ENCODE results near the gene DICER1.

The DICER1 gene

DNA sequence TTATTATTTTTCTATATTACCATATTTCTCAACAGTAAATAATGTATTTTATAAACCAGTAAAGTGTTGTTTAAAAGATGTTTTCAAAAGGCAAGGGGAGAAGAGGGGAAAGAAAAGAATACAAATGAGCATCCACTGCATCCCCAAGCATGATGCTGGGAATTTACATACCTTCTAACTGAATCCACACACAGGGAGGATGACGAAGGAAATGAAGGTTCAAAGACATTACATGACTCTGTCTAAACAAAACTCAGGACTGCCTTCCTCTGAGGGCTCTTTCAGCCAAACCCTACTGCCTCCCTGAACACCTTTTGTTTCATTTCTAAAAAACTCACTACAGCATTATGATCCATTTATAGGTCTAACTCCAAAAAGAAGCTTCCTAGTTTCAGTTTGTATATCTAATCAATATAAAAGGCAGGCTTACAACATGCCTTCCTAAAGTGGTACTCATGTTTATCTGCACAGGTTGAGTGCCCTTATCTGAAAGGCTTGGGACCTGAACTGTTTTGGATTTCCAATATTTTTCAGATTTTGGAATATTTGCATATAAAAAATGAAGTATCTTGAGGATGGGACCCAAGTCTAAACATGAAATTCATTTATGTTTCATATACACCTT, 30.3 kb downstream of the DICER1 start:
- DNase-seq (ENCODE audit: low read depth in 1 of 2, low spot score in 1 of 2) = no peak

DNA sequence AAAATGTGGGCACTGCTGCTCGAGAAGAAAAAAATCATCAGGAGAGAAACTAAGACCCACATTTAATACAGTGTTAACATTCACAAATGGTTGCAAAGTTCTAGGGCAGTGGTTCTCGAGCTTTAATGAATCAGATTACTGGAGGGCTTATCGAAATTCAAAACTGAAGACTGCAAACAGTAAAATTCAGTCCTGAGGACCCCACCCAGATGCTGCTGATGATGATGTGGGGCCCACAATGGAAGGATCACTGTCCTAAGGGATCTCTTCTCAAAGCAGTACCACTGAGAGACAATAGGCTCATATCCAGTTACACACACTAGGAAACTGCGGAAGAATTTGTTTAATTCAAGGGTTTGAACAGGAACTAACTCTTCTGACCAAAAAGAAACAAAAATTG, 31.4 kb downstream of the DICER1 start:
- DNase-seq (ENCODE audit: low read depth in 1 of 2, low spot score in 1 of 2) = no peak

DNA sequence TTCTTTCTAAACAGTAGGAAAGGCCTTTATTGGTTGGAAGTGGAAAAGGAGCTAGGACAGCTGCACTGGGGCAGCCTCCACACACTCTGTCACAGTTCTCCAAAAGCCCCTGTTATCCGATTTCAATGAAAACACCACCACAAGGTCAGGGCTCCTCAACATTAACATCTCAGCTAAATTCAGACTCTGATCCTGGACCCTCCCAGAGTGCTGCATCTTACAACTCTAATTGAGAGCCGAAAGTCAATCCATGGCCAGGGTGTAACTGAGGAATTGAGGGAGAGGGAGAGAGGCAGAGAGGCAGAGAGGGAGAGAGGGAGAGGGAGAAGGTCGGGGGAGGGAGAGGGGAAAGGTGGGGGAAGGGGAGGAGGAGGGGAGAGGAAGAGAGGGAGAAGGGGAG, 32.1 kb downstream of the DICER1 start:
- DNase-seq (ENCODE audit: low read depth in 1 of 2, low spot score in 1 of 2) = no peak

DNA sequence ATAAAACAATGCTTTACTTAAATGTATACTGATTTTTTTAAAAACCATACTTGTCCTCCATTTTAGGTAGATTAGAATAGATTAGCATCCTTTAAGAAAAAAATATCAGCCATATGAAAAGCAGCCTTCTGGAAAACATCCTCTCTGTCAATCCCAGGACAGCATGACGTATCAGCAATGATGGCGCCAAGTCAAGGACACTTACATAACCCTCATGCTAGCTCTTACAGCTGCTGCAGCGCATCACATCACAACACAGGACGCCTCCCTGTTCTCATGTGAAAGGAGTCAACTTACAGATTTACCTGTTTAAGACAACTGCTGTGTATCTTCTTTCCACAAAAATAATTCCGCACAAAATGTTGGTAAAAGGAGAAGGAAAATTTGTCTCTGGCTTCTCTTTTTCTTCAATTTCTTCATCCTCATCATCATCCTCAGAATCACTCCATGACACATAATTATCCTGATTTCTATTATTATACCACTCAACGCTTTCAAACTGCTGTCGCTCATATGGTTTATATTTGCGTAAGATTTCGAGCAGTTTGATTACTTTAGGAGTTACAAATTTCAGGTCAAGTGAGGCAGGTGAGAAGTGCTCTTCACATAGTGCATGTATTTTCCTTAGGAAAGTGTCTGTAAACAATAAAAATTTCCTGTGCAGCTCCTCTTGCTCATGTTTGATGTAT, 33.3 kb downstream of the DICER1 start:
- no peak for DNase-seq (ENCODE audit: low read depth in 1 of 2, low spot score in 1 of 2)

DNA sequence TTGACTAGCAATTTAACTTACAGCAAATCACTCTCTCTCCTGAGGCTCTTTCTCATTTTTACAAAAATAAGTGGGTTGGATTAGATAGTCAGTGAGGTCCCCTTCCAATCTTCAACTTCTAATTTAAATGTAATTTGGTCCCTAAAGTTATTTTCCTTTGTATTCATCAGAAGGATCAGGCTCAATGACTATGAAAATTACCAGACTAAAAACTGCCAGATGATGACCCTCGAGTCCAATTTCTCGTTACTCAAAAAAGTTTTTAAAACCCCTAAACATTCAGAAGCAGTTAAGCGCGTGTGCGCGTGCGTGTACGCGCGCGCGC, 34.7 kb downstream of the DICER1 start:
- no peak for DNase-seq (ENCODE audit: low read depth in 1 of 2, low spot score in 1 of 2)

DNA sequence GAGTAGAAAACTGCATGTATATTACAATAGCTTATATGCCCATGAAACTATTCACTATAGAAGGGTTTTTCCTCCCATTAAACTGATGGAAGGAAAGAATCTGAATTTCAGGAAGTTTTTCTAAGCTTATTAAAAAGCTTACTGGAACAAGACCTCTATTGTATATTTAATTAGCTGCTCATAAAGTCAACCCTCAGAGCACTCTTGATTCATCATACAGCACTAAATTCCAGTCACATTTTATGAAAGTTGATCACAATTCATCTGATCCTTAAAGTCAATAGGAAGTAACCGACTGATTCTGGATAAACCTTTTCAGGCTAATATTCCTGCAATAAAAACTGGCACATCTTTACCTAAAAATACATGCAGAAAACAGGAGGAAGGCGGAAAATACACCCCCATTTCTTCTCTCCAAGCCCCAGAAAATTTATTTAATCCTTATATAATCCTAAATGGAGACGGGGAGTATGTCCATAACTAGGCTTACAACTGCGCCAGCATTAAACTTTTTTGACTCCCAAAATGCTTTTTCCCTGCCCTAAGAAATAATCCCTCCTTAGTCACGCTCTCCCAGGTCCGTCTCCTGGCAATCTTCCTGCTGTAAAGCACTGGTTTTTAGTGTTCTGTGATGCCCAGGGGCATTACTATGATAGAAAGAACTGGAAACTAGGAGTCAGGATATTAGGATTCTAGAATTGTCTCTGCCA, 35.3 kb downstream of the DICER1 start:
- DNase-seq (ENCODE audit: low read depth in 1 of 2, low spot score in 1 of 2) = no peak

DNA sequence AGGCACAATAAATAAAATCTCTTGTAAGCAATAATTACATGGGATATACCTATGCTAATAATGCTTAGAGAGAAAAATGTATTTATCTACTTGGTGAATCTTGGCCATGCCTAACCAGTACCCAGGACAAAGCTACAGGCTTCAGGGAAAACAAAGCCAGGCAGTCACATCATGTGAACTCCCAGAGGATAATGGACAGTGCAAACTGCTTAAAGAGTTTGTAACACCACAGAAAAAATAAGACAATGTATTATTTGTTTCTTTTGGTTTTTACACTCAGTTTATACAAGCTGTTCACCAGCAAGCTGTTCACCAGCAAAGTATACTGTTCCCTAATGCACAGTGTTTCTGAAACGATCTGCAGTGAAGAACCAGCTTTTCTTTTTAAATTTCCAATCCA, 38.0 kb downstream of the DICER1 start:
- no peak for DNase-seq (ENCODE audit: low read depth in 1 of 2, low spot score in 1 of 2)

DNA sequence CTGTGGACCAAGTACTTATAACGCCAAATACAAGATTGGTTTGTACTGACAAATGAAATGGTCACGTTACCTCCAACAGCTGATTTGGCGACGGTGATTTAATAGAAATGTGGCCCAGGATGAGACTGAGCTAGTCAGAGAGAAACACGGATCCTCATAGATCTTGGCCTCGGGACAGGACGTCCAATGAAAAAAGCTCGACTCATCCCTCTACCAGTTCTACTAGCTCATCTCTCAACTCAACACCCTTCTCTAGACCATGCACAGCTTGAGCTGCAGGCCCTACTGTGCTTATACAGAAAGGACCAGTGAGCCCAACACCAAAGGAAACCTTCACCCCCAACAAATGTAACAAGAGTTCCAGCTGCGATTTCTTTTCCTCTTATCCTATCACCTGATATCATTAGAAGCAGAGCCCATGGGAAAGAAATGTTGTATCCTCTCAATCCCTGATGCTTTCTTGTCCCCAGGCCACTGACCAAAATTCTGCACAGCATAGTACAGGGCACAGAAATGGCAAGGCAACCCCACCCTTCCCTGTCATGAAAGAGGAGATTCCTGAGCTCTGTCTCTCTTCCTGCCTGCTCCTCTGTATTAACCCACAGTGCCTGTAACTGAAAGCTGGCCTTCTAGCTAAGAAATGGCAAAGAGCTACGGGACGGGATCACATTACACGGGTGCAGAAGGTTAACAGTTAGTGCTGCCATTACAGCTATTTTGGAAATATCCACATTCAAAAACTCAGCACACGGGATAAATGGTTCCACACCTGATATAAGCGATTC, 39.2 kb downstream of the DICER1 start:
- DNase-seq (ENCODE audit: low read depth in 1 of 2, low spot score in 1 of 2) = no peak

DNA sequence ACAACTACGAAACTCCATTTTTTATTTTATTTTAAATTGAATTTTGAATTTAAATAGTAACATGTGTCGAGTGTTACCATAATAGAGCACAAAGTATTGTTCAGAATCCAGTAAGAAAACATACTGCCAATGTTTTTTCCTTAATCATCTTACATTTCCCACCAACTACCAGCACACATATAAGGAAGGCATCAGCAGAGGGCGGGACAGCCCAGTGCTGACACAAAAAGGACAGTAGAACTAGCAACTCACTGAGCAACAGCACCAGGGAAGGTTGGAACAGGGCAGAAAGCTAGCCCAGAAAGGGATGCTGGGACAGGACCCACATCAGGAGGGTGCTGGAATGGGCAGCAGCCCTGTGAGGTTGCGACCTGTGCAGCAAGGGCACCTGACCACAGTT, 43.9 kb downstream of the DICER1 start:
- no peak for DNase-seq (ENCODE audit: low read depth in 1 of 2, low spot score in 1 of 2)

DNA sequence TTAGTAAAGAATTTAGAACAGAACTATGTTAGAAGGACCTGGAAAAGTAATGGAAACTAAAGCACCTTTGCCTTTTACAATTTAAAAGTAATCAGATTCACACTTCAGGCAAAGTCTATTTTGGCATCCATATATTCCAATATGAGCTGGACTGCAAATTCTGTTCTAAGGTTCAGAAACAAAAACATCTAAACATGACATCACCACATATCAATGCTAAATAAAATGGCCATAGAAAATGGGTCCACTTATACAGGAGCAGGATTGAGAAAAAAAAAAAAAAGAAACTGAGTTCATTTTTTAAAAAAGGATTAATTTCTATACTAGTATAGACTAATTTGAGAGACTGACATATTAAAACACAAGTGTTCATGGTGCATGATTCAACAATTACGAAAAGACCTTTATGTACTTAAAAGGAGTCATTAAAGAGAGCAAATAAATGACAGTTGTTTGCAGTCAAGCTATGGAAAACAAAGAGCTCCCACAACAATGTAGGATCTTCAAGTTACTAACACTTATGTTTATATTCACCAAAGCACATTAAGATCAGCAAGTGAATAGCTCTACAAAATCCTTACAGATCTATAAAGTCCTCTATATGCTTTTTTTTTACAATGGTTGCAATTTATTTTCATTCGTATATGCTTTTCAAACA, 45.7 kb downstream of the DICER1 start:
- no peak for DNase-seq (ENCODE audit: low read depth in 1 of 2, low spot score in 1 of 2)

DNA sequence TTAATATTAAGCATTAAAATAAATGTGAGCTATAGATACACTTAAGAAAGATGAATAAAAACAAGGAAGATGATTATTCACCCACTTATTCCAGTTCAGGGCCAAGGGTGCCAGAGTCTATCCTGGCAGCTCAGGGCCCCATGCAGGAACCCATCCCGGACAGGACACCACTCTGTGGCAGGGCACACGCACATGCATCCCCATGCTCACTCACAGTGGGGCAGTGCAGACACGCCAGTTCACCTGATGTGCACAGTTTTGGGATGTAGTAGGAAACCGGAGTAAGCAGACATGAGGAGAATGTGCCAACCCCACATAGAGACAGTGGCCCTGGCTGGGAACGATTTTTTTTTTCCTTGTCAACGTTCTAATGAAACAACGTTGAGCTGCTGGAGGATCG, 47.2 kb downstream of the DICER1 start:
- DNase-seq (ENCODE audit: low read depth in 1 of 2, low spot score in 1 of 2) = no peak

DNA sequence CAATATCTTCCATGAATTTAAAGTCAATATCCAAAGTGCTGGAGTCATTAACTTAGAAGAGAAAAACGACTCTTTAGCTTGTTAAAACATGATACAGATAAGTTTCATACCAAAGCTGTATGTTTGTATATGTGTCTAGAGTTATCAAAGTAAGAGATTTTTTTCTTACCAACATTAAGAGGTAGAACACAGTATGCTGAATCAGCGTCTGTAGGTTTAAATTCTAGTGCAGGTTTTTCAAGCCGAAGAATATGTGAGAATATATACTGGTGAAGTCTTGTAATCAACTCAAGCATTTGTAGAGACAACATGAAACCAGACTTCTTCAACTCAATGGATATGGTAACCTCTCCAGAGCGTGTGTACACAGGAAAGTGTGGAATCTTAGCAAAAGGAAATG, 49.6 kb downstream of the DICER1 start:
- DNase-seq (ENCODE audit: low read depth in 1 of 2, low spot score in 1 of 2) = no peak

DNA sequence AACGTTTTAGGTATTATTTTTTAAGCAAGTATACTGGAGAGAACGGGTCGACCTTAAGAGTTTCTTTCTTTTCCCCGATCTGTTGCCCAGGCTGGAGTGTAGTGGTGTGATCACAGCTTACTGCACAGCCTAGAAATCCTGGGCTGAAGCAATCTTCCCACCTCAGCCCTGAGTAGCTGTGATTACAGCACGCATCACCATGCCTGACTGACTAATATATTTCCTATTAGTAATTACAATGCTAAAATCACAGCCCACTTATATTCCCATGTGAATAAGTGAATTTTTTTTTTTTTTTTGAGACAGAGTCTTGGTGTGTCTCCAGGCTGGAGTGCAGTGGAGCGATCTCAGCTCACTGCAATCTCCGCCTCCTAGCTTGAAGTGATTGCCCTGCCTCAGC, 50.4 kb downstream of the DICER1 start:
- DNase-seq (ENCODE audit: low read depth in 1 of 2, low spot score in 1 of 2) = no peak

DNA sequence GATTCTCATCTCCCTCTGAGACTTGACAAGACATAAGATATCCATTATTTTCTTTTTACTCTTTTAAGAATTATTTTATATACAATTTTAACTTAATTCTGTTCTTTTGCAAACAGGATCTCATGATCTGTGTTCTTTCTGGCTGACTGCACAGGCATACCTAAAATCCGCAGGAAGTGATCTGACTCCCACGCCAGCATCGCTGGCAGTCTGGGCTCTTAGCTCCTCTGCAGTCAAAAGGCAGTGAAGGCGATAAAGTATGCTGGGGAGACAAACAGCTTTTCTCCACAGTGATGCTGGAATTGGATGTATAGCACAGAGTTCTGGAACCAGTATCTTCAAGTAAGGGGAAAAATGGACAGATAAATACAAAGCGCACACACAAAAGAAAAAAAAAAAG, 52.4 kb downstream of the DICER1 start:
- DNase-seq (ENCODE audit: low read depth in 1 of 2, low spot score in 1 of 2) = no peak

DNA sequence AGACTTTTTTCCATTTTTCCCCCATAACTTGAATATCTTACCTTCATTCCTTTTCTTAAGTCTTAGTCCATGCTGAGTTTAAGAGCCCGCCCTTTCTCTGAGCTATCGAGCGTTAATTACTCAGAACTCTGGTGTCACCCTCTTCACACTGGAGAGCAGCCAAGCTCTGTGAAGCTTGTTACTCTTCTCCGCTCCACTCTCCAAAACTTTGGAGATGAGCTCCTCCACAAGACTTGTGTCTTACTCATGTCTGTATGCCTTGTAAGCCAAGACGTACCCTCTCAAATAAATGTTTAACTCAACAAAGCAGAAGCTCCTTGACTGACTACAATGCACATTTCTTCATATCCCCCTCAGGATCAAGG, 54.7 kb downstream of the DICER1 start:
- DNase-seq (ENCODE audit: low read depth in 1 of 2, low spot score in 1 of 2) = no peak

DNA sequence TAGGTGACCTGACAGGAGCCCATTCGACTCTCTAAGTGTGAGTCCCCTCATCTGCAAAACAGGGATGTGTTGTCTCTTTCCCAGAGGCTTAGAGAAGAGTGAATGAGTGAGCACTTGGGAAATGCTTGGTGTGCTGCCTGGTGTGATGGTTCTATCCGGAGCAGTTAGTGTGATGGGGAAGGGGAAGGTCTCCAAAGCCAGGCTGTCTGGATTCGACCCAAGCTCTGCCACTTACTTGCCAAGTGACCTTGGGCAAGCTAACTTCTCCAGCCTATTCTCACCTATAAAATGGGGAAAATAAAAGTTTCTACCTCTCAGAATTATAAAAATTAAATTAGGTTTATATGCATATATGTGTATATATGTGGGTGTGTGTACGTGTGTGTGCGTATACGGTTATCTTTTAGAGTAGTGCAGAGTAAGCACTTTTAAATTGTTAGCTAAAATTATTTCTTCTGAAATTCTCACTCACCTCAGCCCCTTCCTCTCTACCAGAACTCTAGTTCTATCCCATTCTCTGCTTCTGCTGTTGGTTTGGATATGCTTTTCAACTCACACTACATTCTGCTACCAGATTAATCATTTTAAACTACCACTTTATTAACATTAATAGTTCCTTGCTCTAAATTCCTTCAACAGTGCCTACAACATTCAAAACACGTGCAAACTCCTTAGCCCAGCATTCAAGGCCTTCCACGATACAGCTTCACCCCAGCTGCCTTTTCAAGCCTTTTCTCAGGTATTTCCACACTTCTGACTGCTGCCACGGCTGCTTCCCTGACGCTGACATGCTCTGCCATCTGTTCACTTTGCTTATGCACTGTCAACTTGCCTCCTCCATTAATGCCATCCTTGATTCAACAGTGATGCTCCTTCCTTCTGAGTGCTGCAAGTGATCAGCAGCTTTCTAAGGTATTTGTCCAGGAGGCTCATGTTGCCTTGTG, 55.3 kb downstream of the DICER1 start:
- DNase-seq (ENCODE audit: low read depth in 1 of 2, low spot score in 1 of 2) = no peak

DNA sequence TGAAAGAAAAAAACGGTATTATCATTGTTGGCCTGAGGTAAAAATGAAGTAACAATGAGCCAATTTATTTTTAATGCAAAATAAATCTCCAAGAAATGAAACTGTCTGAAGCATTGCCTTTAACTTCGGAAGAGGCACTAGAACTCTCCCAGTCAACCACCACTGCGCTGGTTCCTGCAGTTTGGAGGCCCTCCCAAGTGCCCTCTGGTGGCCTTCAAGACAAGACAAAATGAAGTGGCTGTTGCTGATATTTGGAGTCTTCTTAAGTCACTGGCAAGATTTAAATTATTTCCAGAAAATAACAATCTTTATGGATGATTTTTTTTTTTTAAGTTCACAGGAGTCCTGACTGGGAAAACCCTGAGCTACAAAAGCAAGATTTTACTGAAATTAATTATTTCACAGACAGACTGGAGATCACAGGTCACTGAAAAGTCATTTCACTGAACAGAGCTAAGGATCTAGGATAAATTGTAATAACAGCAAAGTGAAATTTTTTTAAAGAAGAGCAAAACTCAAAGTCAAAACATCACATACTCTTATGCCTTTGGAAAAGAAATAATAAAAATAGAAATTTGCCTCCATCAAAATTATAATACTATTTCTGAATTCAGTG, 58.2 kb downstream of the DICER1 start:
- peak in 1 of 2 donors; percentile 27 for DNase-seq (ENCODE audit: low read depth in 1 of 2, low spot score in 1 of 2)

DNA sequence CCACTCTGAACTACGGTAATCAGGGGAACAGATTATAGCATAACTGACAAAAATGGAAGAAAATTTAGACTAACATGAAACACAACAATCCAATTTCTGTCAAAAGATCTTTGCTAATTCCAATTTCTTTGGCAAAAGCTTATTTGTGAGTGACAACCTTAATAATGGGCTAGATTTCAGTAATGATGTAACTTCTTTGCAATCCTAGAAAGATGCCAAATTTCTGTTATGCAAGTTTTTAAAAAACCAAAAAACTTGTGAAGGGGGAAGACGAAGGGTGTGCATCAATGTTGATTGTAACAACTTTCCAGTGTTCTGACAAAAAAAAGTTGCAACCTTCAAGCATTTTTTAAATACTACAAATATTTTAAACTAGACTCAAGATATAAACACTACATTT, 59.9 kb downstream of the DICER1 start:
- DNase-seq (ENCODE audit: low read depth in 1 of 2, low spot score in 1 of 2) = no peak

DNA sequence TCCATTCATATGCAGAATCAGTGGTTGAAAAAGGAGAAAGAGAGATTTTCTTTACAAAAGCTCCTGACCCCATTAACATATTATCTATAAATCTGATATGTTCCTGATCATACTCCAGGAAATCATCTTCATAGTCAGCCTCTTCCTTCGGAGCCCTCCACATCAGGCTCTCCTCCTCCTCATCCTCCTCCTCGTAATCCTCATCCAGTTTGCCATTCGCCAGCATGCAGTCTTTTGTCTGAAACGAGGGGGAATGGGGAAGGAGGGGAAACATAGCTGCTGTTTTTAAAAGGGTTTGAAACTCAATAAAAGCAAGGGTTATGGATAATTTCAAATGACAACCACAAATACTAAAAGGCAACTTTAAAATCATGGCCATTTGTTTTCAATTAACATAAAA, 60.9 kb downstream of the DICER1 start:
- DNase-seq (ENCODE audit: low read depth in 1 of 2, low spot score in 1 of 2) = no peak

DNA sequence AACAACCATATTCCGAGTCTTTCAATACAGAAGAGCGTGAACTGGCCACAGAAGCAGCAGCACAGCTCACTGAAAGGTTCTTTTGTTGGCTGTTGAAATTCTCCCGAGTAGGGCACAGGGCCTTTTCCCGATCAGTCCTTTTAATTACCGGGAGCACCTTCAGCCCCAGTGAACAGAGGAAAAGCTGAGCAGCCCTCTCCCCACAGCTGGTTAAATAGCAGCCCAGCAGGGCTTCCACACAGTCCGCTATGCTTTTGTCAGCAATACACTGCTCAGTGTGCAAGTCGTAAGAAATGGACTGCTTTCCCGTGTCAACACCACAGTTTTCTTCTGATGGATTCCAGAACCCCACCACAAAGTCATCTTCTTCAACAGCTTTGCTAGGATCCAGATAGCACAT, 61.3 kb downstream of the DICER1 start:
- DNase-seq (ENCODE audit: low read depth in 1 of 2, low spot score in 1 of 2) = no peak

Data from activated CD4-positive, alpha-beta T cell treated with anti-CD3 and anti-CD28 coated beads, Interleukin-2, amount 50 U/mL, for 24 hours (primary cell).